Activated T-cell treated with anti-CD3 and anti-CD28 coated beads, Interleukin-2, amount 50 U/mL, for 4 hours (primary cell): ENCODE measurements around the gene FBXL20. TPM values are rescaled to one million over a fixed set of nuclear protein-coding genes. Genes with fewer than 3 reads are reported as not detected.
"Not testable (repeated sequence)": the region's sequence is repeated elsewhere in the genome, so short reads cannot be mapped to it uniquely, and the experiment has no call there.

ENCODE experiments used
- ATAC-seq, 2 donors: fragments of 200-7000 bp; cut with Tn5 transposase; one replicate each; pipeline ENCODE4 v1.10.0; 2021
- DNase-seq: peaks from one replicate; pipeline ENCODE4 v3.0.0-alpha.2; 2020
- H3K27me3 Mint-ChIP-seq: one replicate; pipeline ENCODE4 v1.8.0; 2021; ENCODE audit warnings: low read depth, mixed read lengths
- H3K36me3 Mint-ChIP-seq: one replicate; pipeline ENCODE4 v1.8.0; 2022; ENCODE audit warnings: mixed read lengths; ENCODE audit not compliant: insufficient read depth
- H3K4me1 Mint-ChIP-seq: one replicate; pipeline ENCODE4 v1.8.0; 2021; ENCODE audit warnings: low read depth, mixed read lengths
- H3K4me3 Mint-ChIP-seq: one replicate; pipeline ENCODE4 v1.8.0; 2021; ENCODE audit warnings: mild to moderate bottlenecking, moderate library complexity, mixed read lengths
- H3K9me3 Mint-ChIP-seq: one replicate; pipeline ENCODE4 v1.8.0; 2021; ENCODE audit warnings: mixed read lengths
- total RNA-seq, 3 donors: library from RNA; stranded (reverse); gene quantifications; one replicate each; pipeline ENCODE4 v1.2.1, GENCODE V29; 2021

Gene FBXL20
- total RNA-seq, 3 donors from 2014 or later: 19.4 to 21.6 (median 20.9) TPM

DNA sequence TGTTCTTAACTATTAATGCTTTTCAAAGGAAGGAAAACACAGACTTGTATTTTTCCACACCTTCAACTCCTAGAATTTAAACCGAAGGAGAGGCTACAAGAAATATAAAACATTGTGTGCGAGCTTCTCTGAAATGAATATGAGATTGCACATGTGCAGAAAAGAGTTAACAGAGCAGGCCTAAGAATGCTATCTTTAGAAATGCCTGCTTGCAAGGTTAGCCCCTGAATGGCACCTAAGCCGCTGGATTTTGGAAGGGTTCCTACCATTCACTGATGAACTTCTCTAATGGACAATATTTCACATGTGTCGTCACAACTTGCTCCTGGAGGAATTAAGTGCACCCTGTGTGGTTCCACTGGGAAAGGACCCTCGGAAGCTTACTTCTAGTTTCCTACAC, 69.3 kb downstream of the FBXL20 start:
- H3K9me3 Mint-ChIP-seq: no peaks in the 10 kb centered on the region
- ATAC-seq: no peak
- H3K27me3 Mint-ChIP-seq: no peaks in the 10 kb centered on the region
- peaks cover 3% of the 10 kb centered on the region for H3K4me1 Mint-ChIP-seq
- H3K36me3 Mint-ChIP-seq: peaks cover 6% of the 10 kb centered on the region
- DNase-seq: no peak
- no peak overlapping the region for H3K4me3 Mint-ChIP-seq

DNA sequence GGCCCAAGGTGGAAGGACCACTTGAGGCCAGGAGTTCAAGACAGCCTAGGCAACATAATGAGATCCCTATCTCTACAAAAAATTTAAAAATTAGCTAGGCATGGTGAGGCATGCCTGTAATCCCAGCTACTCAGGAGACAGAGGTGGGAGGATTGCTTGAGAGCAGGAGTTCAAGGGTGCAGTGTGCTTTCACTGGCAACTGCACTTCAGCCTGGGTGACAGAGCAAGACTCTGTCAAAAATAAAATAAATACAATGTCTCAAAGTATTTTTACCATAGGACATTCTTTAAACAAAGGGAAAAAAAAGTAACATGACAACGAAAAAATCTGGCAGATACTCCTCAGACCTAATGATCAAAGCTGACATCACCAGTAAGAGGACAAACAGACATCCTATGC, 72.6 kb downstream of the FBXL20 start:
- ATAC-seq (no peak), DNase-seq (no peak)
- Mint-ChIP-seq H3K36me3 (peaks cover 6% of the 10 kb centered on the region), H3K27me3 (no peaks in the 10 kb centered on the region), H3K9me3 (no peaks in the 10 kb centered on the region), H3K4me3 (no peak overlapping the region), H3K4me1 (peaks cover 2% of the 10 kb centered on the region)

DNA sequence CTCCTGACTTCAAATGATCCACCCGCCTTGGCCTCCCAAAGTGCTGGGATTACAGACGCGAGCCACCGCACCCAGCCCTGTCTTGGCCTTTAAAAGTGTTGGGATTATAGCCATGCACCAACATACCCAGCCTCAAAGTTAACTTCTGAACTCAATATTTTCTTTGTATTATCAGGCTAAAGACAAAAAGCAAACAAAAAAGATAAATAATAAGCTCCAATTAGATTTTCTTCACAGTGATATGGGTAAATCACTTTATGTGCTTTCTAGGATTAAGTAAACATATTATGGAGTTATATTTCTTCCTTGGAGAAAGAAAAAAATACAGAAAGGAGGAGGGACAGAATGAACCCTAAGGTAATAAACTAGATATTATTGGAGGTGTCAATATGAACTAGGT, 74.3 kb downstream of the FBXL20 start:
- no peak for DNase-seq
- Mint-ChIP-seq H3K9me3 (no peaks in the 10 kb centered on the region), H3K27me3 (no peaks in the 10 kb centered on the region), H3K36me3 (peaks cover 6% of the 10 kb centered on the region), H3K4me3 (no peak overlapping the region), H3K4me1 (peaks cover 2% of the 10 kb centered on the region)
- no peak for ATAC-seq

DNA sequence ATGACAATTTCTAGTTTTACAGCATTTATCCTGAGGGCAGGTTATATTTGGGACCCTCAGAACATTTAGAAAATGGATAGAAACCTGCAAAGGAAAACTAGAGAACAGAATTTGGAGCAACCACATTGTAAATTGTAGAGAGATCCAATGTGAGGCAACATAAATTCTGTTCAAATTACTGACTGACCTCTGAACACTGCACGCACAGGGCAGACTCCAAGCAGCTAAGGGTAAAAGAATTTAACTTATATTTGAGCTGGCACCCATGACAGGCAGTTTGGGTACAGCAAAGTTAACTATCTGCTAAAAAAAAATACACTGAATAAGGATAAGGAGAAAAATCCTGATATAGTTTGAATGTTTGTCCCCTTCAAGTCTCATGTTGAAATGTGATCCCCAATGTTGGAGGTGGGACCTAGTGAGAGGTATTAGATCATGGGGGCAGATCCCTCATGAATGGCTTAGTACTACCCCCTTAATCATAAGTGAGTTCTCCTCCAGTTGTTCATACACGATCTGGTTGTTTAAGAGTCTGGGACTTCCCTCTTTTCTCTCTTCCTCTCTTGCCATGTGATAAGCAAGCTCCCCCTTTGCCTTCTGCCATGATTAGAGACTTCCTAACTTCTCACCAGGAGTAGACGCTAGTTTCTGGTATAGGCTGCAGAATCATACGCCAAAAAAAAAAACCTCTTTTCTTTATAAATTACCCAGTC, 75.7 kb downstream of the FBXL20 start:
- Mint-ChIP-seq H3K27me3 (no peaks in the 10 kb centered on the region), H3K4me1 (peaks cover 2% of the 10 kb centered on the region), H3K4me3 (no peak overlapping the region), H3K36me3 (peaks cover 6% of the 10 kb centered on the region), H3K9me3 (no peaks in the 10 kb centered on the region)
- DNase-seq (no peak), ATAC-seq (no peak)

DNA sequence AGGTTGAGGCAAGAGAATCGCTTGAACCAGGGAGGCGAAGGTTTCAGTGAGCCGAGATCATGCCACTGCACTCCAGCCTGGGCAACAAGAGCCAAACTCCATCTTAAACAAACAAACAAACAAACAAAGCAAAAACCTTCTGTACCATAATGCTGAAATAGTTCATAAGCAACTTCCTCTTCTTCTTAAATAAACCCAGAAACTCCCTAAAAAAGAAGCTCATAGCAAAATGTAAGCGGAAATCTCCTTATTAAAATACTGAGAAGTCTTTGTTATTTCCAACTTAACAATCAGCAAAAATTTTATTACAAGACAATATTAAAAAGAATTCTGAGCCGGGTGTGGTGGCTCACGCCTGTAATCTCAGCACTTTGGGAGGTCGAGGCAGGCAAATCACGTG, 82.8 kb downstream of the FBXL20 start:
- H3K27me3 Mint-ChIP-seq: no peaks in the 10 kb centered on the region
- ATAC-seq: no peak
- H3K36me3 Mint-ChIP-seq: peaks cover 3% of the 10 kb centered on the region
- DNase-seq: no peak
- no peaks in the 10 kb centered on the region for H3K9me3 Mint-ChIP-seq
- H3K4me3 Mint-ChIP-seq: no peak overlapping the region
- no peaks in the 10 kb centered on the region for H3K4me1 Mint-ChIP-seq

DNA sequence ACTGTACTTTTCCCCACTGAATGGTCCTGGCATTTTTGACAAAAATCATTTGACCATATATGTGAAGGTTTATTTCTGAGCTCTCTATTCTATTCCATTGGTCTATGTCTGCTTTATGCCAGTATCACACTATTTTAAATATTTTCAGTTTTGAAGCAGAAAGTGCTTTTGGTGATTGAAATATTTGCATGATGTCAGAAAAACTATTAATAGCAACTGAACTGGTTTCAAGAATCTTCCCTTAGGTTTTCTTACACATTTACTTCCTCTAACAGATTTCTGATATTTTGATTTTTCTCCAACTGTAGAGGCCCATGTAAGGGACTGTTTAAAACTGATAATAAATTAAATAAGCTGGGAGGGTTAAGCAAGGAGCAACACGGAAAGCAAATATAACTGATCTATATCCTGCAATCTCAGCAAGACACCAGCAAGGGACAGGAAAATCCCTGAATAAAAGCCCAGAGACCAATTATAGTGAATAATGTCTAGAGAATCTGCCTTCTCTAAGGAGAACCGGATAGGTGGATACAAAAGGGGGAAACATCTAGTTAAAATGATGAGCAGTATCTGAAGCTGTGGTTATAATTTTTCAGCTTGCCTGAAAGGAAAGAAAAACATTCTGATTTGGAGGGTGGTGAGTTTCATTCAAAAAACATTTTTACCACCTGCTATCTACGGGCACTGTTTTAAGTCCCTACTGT, 94.8 kb downstream of the FBXL20 start:
- no peak for DNase-seq
- ATAC-seq: no peak
- no peaks in the 10 kb centered on the region for H3K9me3 Mint-ChIP-seq
- H3K4me1 Mint-ChIP-seq: peaks cover 5% of the 10 kb centered on the region
- no peak overlapping the region for H3K4me3 Mint-ChIP-seq
- H3K27me3 Mint-ChIP-seq: no peaks in the 10 kb centered on the region
- H3K36me3 Mint-ChIP-seq: peaks cover 12% of the 10 kb centered on the region

DNA sequence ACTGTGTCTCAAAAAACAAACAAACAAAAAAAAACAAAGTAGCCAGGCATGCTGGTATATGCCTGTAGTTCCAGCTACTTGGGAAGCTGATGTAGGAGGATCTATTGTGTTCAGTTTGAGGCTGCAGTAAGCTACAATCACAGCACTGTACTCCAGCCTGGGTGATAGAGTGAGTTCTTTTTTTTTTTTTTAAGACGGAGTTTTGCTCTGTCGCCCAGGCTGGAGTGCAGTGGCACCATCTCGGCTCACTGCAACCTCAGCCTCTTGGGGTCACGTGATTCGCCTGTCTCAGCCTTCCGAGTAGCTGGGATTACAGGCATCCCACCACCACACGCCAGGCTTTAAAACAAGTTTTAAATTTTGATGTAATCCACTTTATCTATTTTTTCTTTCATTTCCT, 95.4 kb downstream of the FBXL20 start:
- Mint-ChIP-seq H3K36me3 (peaks cover 10% of the 10 kb centered on the region), H3K9me3 (no peaks in the 10 kb centered on the region), H3K4me1 (peaks cover 5% of the 10 kb centered on the region), H3K4me3 (no peak overlapping the region), H3K27me3 (no peaks in the 10 kb centered on the region)
- DNase-seq: no peak
- ATAC-seq: no peak

DNA sequence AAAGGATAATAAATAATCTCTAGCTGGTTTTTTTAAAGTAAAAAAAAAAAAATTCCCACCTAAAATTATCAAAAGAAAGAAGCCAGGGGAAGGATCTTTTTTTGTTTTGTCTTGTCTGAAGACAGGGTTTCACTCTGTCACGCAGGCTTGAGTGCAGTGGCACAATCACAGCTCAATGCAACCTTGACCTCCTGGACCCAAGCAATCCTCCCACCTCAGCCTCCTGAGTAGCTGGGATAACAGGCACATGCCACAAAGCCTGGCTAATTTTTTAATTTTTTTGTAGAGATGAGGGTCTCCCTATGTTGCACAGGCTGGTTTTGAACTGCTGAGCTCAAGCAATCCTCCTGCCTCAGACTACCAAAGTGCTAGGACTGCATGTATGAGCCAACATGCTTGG, 97.2 kb downstream of the FBXL20 start:
- Mint-ChIP-seq H3K9me3 (no peaks in the 10 kb centered on the region), H3K27me3 (no peaks in the 10 kb centered on the region), H3K36me3 (peaks cover 10% of the 10 kb centered on the region), H3K4me3 (no peak overlapping the region), H3K4me1 (peaks cover 5% of the 10 kb centered on the region)
- DNase-seq: no peak
- ATAC-seq: no peak

DNA sequence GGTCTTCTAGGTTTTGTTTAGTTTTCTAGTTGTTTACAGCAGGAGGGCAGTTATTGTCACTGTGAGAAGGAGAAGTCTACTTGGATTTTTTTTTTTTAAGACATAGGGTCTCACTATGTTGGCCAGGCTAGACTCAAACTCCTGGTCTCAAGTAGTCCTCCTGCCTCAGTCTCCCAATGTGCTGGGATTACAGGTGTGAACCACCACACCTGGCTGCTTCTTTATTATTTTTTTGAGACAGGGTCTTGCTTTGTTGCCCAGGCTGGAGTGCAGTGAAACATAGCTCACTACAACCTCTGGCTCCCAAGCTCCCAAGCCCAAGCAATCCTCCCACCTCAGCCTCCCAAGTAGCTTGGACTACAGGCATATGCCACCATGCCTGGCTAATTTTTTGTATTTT, 107.4 kb downstream of the FBXL20 start:
- no peaks in the 10 kb centered on the region for H3K27me3 Mint-ChIP-seq
- ATAC-seq: no peak
- no peaks in the 10 kb centered on the region for H3K4me1 Mint-ChIP-seq
- no peak overlapping the region for H3K4me3 Mint-ChIP-seq
- peaks cover 10% of the 10 kb centered on the region for H3K36me3 Mint-ChIP-seq
- no peak for DNase-seq
- no peaks in the 10 kb centered on the region for H3K9me3 Mint-ChIP-seq

DNA sequence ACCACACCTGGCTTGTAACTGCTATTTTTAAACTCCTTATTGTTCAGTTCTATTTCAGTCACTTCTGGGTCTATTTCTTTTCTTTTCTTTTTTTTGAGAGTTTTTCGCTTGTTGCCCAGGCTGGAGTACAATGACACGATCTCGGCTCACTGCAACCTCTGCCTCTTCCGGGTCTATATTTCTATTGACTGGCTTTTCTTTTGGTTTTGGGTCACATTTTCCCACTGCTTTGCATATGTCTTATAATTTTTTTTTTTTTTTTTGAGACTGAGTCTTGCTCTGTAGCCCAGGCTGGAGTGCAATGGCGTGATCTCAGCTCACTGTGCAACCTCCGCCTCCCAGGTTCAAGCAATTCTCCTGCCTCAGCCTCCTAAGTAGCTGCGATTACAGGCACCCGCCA, 108.9 kb downstream of the FBXL20 start:
- H3K4me1 Mint-ChIP-seq, H3K9me3 Mint-ChIP-seq, H3K4me3 Mint-ChIP-seq: not testable (repeated sequence)

DNA sequence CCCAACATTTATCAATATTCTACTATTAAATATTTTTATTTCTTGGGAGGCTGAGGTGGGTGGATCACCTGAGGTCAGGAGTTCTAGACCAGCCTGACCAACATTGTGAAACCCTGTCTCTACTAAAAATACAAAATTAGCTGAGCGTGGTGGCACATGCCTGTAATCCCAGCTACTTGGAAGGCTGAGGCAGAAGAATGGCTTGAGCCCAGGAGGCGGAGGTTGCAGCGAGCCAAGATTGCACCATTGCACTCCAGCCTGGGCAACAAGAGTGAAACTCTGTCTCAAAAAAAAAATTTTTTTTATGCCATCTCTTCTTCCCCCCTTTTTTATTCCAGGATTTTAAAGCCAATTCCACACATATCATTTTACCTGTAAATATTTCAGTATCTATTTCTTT, 114.9 kb downstream of the FBXL20 start:
- H3K27me3 Mint-ChIP-seq, H3K9me3 Mint-ChIP-seq, DNase-seq, H3K4me3 Mint-ChIP-seq, H3K4me1 Mint-ChIP-seq, ATAC-seq, H3K36me3 Mint-ChIP-seq: not testable (repeated sequence)

More for the DNA sequence above, 108.9 kb downstream of the FBXL20 start:
- H3K27me3 Mint-ChIP-seq, H3K36me3 Mint-ChIP-seq, ATAC-seq, DNase-seq: not testable (repeated sequence)

DNA sequence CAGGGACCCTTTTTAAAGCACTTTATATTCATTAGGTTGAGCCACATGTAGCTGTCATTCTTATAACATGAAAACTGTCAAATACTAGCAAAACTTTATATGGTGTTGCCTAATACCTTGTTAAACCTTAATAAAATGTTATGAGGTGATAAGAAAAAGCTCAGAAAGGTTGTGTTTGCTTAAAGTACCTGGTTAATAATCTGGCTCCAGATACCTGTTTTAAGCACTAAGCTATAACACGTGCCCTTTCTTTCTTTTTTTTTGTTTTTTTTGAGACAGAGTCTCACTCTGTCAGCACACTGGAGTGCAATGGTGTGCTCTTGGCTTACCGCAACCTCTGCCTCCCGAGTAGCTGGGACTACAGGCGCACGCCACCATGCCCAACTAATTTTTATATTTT, 116.7 kb downstream of the FBXL20 start:
- no peak for DNase-seq
- Mint-ChIP-seq H3K9me3 (no peaks in the 10 kb centered on the region), H3K4me3 (no peak overlapping the region), H3K36me3 (peaks cover 3% of the 10 kb centered on the region), H3K4me1 (no peaks in the 10 kb centered on the region), H3K27me3 (no peaks in the 10 kb centered on the region)
- ATAC-seq: no peak

DNA sequence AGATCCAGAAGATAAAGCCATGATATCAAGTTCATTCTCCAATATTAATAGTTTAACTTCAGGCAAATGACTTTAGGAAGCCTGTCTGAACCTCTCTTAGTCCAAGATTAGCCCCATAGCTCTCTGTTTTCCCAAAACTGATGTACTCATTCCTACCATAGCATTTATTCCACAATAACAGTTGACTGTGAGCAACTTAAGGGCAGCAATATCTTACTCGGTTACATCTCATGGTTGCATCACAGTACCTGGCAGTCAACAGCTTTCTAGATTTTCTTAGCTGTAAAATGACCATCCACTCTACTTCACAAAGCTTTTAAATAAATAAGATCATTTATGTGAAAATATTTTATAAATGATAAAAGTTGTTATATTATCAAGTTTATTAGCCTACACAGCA, 117.5 kb downstream of the FBXL20 start:
- Mint-ChIP-seq H3K4me3 (no peak overlapping the region), H3K4me1 (no peaks in the 10 kb centered on the region), H3K36me3 (peaks cover 3% of the 10 kb centered on the region), H3K27me3 (no peaks in the 10 kb centered on the region), H3K9me3 (no peaks in the 10 kb centered on the region)
- DNase-seq (no peak), ATAC-seq (no peak)

DNA sequence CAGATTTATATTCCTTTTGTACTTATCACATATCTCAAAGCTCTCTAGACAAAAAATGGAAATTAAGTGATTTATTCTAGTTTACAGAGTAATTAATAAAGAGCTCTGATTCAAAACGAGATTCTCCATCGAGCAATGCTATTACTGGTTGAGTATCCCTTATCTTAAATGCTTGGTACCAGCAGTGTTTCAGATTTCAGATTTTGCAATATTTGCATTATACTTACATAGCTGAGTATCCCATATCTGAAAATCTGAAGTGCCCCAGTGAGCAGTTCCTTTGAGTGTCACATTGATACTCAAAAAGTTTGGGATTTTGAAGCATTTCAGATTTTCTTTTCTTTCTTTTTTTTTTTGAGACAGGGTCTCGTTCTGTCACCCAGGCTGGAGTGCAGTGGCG, 118.3 kb downstream of the FBXL20 start:
- DNase-seq: no peak
- no peak for ATAC-seq
- no peak overlapping the region for H3K4me3 Mint-ChIP-seq
- H3K4me1 Mint-ChIP-seq: no peaks in the 10 kb centered on the region
- H3K9me3 Mint-ChIP-seq: no peaks in the 10 kb centered on the region
- no peaks in the 10 kb centered on the region for H3K27me3 Mint-ChIP-seq
- H3K36me3 Mint-ChIP-seq: peaks cover 3% of the 10 kb centered on the region

DNA sequence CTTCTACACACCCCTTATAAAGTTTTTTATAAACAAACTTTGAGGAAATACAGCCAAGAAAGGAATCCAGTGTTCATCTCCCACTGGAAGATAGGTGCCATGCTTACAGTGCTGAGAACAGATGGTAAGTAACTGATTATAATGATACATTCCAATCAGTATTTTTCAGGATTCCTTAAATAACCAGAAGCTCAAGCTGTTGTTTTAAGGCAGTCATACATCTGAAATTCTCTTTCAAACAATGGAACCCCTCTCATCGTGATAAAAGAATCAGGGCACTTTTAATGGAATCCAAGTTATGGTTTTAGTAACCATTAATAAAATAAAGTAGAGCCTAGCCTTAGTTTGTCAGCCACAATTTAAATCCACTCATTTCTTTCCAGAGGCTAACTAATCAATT, 119.6 kb downstream of the FBXL20 start:
- H3K4me1 Mint-ChIP-seq: no peaks in the 10 kb centered on the region
- ATAC-seq (no peak), DNase-seq (no peak)
- no peak overlapping the region for H3K4me3 Mint-ChIP-seq
- H3K36me3 Mint-ChIP-seq: peaks cover 6% of the 10 kb centered on the region
- H3K9me3 Mint-ChIP-seq: no peaks in the 10 kb centered on the region
- H3K27me3 Mint-ChIP-seq: no peaks in the 10 kb centered on the region
